ENCODE results near the gene MRPS5.
A peak's percentile ranks its signal among the peaks of the same experiment; 100 is the strongest.

MRPS5 gene

DNA sequence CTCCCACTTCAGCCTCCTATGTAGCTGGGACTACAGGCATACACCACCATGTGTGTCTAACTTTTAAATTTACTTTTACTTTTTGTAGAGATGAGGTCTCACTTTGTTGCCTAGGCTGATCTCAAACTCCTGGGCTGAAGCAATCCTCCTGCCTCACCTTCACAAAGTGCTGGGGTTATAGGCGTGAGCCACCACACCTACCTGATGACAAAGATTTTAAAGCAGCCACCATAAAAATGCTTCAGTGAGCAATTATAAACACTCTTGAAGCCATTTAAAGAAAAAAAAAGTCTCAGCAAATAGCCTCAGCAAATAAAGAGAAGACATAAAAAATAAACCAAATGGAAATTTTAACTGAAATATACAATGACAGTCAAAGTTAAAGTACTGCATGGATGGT lies 35.6 kb downstream of the MRPS5 start:
- no peak for DNase-seq

DNA sequence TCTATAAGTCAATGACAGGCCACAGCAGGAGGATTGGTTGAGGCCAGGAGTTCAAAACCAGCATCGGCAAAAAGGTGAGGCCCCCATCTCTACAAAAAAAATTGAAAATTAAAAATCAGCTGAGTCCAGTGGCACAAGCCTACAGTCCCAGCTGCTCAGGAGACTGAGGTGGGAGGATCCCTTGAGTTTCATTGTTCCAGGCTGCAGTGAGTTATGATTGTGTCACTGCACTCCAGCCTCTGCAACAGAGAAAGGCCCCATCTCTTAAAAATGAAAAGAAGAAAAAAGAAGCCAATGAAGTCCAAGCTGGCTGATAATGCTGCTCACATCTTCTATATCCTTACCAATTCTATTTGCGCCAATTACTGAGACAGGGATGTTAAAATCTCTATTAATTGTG lies 39.1 kb downstream of the MRPS5 start:
- no peak for DNase-seq

DNA sequence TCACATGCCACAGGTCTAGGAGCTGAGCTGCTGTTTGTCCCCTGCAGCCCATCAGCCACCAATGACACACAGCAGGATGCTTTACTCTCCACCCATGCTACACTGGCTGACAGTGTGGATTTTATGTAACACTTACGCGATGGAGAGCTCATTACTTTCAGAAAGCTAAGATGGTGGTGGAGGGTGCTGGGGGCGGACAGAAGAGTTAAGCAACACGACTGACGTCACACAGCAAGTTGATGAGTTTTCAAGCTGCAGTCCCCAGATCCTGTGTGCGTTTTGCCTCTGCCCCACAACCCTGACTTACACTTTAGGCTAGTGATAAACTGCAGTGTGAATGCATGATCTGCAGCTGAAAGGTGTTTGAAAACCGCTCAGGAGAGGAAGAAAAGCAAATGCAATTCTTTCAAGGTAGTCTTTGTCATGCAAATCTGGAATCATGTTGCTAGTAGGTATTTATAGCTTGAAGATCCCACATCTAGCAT lies 42.4 kb downstream of the MRPS5 start:
- DNase-seq, result peak; percentile 5

DNA sequence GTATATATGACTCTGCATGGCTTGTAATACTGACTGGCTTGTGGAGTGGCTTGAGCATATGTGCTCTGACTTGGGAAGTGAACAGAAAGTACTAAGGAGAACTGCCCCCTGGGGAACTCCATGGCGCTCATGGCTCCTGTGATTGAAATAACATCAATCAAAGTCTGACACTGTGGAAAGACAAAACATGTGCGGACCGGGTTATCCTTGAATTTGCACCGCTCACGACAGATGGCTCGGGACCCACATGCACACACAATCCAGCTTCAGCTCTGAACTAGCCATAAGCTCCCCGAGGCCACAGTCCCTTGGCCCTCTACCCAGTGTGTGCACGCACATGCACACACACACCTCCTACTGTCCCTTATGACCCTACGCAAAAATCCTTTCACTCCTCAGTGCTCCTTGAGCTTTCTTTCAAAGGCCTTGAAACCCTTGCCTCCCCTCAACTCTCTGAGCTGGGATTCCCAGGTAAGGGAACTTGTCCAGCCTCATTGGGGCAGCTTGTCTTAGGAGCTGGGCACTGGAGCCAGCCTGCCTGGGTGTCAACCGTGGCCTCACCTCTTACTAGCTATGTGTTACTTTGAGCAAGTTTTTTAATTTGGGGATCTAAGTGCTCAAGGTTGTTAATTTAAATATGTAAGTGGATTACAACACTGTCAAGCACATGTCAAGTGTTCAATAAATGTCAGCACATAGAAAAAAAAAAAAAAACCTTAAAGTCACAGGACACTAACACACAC lies 43.6 kb downstream of the MRPS5 start:
- no peak for DNase-seq

DNA sequence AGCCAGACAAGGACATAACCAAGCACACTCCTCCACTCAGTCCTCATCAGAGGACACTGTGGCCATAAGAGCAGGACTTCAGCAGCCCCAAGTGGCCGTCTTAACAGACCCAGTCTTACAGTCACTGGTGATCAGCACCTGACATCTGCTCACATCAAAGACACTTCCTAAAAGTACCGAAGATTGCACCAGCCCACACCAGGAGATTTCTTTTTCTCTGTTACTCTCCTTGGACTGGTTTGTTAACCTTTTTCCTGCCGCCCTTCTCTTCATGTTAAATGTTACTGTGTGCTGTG lies 44.1 kb downstream of the MRPS5 start:
- DNase-seq, result no peak

DNA sequence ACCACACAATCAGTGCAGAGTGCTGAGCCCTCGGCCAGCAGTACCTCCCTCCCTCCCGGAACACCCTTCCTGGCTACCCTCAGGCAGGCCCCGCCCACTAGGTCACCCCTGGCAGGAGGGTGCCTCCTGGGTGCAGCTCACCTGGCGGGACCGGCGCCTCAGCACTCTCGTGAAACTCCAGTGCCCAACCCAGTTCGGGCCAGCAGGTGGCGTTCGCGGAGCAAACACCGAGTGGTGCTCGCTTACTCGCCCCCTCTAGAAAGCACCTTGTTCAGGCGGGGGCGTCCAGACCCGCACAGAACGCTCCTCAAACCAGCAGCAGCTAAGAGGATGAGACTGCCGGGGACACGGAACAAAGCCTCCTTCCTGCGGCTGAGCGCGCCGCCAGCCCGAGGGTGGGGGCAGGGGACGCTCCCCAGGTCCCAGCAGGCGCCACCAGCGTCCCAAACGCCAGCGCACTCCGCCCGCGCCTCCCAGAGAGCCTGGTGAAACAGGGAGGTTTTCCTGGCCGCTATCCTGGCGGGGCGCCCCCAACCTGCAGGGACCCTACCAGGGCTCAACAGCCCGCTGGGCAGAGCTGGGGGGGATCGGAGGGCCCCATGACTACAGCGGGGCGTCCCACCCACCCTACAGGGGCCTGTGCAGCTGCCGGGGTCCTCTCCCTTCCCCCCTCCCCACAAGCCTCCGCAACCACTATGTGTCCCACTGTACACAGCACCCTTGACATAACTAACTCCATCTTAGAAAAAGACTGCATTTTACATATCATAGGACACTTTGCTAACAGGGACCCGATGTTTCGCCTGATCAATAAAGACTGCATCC lies 44.7 kb downstream of the MRPS5 start:
- peak; percentile 86 for DNase-seq

DNA sequence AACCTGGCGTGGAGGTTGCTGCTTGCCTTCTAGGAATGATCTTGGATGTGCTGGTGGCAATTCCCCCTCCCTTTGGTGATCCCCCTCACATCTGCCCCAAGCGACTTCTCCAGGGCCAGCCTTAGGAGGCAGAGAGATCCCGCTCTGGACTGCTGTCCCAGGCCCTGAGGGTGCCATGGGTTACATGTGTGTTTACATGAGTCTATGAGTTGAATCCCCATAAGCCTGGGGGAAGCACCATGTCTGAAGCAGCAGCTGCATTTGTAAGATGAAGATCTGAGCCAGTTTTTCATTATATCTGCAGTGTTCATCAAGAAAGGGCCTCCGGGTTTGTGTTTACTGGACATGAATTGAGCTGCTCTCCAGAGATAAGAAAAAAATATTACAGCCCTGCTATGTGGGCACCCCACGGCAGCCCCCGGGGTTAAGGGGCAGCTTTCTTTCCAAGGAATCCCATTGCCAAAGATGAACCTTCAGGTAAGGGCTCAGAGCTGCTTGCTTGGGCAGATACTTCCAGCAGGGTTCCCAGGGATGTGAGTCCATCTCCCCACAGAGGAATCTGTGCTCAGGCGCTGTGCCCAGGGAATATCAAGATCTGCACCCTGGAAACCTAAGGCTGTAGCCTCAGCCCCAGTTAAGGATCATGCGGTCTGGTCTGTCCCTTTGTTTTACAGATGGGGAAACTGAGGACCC lies 46.0 kb downstream of the MRPS5 start:
- no peak for DNase-seq

DNA sequence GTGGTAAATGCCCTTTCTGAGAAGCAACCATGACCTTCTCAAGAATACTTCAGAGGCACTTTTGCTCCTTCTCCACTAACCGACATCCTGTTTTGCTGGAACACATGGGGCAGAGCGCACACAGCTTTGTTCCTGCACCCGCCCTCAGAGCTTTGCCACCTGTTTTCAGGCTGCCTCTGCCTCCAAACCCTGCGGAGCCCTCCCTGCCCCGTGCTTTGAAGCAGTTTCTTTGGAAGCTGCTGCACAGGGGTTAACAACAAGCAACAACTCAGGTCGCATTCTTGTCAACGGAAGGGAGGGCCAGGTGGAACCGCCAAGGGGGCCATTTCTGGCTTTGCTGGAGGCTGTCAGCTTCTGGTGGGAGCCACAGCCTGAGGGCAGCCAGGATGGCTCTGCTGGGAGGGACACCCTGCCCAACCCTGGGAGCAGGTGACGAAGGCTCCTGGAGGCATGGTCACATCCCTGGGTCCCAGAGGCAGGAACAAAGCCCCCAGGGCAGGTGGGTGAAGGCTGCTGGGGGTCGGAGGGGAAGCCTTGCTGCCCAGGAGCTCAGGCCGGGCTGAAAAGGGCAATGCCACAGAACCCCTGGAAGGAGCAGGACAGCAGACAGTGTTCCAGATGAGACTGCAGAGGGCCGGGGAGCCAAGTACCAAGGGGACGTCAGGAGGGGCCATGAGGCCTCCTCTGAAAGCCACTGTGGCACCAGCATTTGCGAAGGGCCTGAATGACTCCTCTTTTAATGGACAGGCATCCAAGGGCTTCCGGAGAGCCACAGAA lies 46.8 kb downstream of the MRPS5 start:
- DNase-seq, result peak; percentile 67

DNA sequence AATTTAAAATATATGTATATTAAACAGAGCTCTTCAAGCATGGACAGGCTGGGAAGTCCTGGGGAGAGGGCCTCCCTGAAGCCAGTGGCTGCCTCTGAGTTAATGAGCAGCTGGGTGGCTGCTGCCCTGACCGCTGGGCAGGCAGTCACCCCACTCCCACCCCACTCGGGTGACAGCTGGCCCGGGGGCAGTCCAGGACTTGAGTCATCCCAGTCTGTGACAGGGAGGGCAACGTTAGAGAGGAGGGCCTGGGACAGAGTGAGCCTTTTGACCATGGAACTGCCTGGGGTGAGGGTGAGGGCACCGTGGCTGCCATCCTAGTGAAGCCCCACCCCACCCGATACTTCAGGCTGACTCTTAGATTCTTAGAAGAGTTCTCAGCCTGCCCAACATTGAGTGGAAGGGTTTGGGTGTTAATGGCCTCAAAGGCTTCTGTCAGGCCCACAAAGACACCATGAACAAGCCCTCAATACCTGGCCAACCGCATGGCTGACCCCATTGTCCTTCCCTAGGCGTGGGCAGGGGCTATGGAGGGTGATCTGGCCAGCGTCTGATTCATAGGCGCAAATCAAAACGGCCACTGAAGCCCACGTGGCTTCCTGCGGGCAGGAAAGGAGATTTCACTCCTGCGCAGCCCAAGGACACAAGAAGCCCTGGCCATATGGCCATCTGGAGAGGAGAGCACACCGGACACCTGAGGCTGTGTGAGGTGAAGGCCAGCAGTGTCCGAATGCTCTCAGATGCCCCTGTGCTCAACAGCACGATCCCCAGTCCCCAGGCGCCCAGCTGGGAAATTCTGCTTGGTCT lies 47.5 kb downstream of the MRPS5 start:
- no peak for DNase-seq

DNA sequence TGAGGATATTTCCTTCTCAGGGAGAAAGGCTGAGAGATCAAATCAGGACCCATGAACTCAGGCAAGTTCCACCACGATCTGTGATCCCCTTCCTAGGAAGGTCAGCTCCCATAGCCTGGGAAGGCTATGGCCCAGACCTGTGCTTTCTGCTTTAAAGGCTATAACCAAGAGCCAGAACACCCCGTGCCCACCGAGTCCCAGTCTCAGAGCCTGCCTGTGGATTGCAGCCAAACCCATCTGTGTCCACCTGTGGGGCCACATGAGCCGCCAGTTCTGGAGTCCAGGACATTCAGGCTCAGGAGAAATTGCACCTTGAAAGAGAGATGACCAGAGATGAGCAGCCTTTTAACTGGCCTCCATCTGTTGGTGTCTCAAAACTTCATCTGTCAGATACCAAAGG lies 49.2 kb downstream of the MRPS5 start:
- no peak for DNase-seq

DNA sequence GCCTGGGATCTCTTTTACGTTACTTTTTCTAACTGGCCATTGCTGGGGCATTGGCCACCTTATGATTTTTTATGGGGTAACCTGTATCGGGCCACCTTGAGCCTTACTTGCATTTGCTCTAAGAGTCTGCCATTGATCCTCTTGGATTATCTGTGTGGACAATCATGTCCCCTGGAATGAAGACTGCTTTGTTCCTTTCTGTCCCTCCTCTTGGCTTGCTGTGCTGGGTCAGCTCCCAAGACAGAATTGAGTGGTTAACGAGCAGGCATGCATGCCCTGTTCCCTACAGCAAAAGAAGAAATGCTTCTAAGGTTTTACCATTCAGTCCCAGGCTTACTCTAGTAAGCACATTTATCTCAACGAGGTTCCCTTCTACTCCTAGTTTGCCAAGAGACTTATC lies 49.8 kb downstream of the MRPS5 start:
- DNase-seq, result no peak

DNA sequence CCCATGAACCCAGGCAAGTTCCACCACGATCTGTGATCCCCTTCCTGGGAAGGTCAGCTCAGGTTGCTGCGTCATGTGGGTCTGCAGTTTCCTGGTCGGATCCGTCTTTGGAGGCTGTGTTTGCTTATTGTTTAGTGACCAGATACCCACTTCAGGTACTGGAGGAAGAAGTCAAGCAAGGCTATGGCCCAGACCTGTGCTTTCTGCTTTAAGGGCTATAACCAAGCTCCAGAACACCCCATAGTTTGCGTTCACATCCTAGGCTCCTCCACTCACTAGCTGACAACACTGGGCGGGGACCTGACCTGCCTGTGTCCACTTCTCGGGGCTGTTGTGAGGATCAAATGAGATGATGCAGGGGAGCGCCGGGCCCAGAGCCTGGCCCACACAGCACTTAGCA lies 52.1 kb downstream of the MRPS5 start:
- no peak for DNase-seq

DNA sequence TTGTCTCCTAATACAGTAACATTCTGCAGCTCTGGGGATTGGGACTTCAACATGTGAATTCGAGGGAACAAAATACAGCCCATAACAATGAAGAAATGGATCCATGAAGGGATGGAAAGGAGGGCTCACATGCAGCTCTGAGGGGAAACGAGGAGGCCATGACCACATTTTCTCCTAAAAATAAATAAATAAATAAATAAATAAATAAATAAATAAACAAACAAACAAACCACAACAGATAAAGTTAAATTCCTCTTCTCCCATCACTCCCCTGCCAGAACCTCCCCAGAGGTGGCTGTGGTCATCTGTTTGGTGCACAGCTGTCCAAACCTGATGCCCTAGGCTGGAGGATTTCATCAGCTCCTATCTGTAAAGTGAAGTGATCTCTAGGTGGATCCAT lies 53.4 kb downstream of the MRPS5 start:
- DNase-seq, result no peak

DNA sequence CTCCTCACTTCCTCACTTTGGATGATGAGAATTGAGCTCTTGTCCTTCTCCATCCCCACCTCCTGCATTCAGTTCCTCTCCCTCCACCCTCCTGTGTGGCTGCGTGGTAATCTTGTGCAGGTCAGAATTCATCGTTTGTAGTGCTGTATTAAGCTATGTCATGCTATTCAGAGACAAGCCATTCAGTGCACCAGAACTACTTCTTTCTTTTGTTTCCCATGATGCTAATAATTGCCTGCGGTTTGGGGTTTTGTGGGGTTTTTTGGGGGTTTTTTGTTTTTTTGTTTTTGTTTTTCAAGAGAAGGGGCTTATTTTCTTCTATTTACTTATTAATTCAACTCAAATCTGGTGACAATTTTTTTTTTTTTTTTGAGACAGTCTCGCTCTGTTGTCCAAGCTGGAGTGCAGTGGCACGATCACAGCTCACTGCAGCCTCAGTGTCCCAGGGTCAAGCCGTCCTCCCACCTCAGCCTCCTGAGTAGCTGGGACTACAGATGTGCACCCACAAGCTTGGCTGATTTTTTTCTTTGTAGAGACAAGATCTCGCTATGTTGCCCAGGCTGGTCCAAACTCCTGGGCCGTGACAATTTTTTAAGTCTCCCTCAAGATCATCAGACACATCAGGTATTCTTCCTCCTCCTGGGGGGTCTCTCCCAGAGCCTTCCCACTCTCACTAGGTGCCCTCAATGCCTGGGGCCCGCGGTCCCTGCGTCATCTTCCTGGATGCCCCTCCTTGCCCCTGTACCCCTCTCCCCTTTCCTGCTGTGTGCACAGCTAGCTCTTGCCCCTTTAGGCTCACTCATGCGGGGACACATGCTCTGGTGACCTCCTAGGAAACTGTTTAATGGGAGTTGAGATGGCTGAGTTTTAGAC lies 58.3 kb downstream of the MRPS5 start:
- no peak for DNase-seq

DNA sequence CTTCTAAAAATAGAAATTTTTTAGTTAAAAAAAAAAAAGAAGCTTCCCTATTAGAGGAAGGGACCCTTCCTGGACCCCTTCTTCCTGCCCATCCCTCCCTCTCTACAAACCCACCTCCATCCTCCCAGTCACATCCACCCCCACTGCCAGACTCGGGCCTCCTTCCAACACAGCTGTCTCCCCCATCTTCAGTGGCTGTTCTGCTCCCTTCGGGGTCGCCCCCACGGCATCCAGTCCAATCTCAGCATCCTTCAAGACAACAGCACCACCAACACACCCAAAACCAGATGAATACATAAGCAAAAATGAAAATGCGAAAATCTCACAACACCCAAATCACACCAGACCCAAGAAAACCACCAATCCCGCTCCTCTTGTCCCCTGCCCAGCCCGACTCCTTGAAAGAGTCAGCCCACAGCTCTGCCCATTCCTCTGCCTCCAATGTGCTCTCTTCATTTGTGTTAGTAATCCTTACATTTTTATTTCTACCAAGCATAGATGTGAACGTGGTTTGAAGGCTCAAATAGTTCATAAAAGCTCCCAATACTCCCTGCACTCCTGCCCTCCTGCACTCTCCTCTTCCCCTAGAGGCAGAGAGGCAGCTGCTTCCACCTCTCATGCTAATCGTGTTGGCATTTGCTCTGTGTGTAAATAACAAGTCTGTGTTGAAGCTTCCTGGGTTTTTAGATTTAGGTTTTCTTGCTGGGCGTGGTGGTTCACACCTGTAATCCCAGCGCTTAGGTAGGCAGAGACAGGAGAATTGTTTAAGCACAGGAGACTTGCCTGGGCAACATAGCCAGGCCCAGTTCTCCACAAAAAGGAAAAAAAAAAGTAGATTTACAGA lies 59.1 kb downstream of the MRPS5 start:
- no peak for DNase-seq

DNA sequence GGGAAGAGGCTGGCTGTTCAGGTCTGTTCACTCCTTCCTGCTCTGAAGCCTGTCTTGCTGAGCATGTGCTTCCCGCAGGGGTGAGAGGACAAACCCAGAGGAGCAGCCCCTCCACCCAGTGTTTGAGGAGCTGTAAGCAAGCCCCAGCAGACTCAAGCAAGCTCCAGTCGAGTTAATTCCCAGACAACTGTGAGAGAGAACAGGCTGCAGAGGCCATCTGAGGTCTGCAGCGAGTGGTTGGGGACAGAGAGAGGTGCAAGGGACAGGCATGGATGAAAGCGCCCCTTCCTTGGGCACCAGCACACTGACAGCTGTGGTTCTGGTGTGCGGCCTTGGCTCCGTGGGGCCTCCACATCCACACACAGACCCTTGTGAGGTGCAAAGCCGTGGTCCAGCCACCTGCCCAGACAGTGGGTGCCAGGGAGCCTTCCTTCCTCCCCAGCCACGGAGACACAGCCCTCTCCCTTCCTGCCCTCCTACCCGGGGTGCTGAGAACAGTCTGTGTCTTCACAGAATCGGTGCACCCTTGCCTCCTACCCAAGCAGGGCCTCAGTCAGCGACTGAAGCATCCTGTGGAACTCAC lies 59.9 kb downstream of the MRPS5 start:
- no peak for DNase-seq

DNA sequence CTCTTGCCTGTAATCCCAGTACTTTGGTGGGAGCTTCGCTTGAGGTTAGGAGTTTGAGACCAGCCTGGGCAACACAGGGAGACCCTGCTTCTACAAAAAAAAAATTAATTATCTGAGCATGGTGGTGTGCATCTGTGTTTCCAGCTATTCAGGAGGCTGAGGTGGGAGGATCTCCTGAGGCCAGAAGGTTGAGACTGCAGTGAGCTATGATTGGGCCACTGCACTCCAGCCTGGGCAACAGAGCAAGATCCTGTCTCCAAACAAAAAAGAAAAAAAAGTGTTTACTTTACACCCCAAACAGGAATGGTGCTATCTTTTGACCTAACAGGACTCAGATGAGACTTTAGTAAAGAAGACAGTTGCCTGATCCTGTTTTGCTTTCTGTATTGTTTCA lies 60.5 kb downstream of the MRPS5 start:
- no peak for DNase-seq

DNA sequence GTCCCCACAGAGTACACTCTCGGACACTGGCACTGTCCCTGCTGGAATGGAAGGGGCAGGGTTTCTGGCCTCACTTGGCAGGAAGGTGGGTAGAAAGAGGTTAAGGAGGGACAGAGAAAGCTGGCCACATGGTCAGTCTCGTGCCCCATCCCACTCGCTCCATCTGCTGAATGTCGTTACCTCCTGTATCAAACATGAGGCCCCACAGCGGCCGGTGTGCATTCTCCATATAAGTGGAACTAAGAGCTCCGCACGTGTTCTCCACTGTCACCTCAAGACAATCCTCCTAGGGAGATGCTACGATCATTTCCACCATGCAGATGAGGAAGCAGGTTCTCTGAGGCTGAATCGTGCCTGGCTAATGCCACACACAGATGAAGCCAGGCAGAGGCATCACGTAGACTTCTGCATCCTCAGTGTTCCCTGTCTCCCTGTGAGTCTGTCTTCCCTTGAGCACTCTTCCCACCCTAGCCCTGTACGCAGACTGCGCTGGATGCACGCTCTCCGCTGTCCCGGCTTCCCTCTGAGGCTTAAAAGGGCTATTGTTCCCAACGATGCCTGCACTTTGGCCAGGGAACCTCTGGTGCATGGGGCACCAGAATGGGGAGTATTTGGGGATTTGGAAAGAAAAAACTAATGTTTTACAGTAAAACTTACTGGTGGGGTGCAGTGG lies 61.0 kb downstream of the MRPS5 start:
- DNase-seq, result no peak

DNA sequence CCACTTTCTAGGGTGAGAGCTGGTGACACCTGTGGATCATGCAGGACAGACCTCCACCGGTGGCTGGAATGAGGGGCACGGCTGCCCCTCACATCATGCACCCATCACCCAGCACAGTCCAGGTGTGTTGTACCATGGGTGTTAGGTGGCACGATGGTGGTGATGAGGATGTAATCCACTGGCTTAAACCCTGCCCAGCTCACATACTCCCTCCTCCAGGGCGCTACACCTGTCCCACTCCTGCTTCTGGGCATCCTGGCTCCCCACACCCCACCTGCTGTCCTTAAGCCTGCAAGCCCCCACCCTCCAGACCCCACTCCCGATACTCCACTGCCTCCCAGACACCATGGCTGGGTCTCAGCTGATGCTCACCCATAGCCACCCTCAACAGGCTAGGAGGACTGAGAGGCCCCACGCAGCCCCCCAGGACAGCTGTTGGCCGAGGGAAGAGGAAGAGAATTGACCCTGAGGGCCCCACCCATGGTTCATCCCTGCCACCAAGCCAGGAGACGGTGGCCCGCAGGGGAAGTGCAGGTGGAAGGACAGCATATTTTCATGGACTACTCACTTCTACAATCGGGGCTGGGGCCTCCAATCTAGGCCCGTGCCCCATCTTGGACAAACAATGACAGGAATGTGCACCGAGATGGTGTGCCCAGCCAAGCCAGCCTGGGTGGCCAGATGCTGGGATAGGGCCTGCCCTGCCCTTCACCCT lies 61.8 kb downstream of the MRPS5 start:
- DNase-seq, result no peak

Measured in CD4-positive, alpha-beta T cell treated with Interferon gamma for 1 hour (primary cell).